AG10803 (cell line): ENCODE results near the gene SUB1.
"Not testable (repeated sequence)": the region's sequence is repeated elsewhere in the genome, so short reads cannot be mapped to it uniquely, and the experiment has no call there.

Experiments
- DNase-seq: peaks from one replicate; pipeline ENCODE4 v3.0.0; 2010; ENCODE audit warnings: low read depth
- H3K4me3 ChIP-seq: 2 replicates; pipeline ENCODE4 v1.5.1; 2011; ENCODE audit warnings: mild to moderate bottlenecking, low read length, control low read depth
- TF ChIP-seq, protein P1 (sequence below): conservative IDR thresholded peaks from 2 replicates; pipeline ENCODE4 v1.5.1; 2011; ENCODE audit warnings: mild to moderate bottlenecking, low read length, control low read depth, inconsistent platforms

The SUB1 gene

DNA sequence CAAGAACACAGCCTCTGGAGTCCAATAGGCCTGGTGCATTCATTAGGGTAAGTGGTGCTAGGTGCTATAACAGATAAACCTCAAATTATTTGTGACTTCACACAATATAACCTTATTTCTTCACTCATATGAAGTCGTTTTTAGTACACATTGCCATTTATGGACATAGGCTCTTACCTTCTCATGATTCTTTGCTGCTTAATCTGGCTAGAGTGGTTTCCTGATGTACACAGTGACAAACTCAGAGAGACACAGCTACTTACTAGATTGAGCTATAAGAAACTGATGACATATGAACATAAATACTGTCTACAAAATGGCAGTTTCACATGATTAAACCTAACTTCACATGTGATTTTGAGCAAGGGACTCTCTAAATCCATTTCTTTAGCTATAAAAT lies 14.2 kb upstream of the SUB1 start:
- no peak for DNase-seq
- TF ChIP-seq, protein P1, sequence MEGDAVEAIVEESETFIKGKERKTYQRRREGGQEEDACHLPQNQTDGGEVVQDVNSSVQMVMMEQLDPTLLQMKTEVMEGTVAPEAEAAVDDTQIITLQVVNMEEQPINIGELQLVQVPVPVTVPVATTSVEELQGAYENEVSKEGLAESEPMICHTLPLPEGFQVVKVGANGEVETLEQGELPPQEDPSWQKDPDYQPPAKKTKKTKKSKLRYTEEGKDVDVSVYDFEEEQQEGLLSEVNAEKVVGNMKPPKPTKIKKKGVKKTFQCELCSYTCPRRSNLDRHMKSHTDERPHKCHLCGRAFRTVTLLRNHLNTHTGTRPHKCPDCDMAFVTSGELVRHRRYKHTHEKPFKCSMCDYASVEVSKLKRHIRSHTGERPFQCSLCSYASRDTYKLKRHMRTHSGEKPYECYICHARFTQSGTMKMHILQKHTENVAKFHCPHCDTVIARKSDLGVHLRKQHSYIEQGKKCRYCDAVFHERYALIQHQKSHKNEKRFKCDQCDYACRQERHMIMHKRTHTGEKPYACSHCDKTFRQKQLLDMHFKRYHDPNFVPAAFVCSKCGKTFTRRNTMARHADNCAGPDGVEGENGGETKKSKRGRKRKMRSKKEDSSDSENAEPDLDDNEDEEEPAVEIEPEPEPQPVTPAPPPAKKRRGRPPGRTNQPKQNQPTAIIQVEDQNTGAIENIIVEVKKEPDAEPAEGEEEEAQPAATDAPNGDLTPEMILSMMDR: no peak

DNA sequence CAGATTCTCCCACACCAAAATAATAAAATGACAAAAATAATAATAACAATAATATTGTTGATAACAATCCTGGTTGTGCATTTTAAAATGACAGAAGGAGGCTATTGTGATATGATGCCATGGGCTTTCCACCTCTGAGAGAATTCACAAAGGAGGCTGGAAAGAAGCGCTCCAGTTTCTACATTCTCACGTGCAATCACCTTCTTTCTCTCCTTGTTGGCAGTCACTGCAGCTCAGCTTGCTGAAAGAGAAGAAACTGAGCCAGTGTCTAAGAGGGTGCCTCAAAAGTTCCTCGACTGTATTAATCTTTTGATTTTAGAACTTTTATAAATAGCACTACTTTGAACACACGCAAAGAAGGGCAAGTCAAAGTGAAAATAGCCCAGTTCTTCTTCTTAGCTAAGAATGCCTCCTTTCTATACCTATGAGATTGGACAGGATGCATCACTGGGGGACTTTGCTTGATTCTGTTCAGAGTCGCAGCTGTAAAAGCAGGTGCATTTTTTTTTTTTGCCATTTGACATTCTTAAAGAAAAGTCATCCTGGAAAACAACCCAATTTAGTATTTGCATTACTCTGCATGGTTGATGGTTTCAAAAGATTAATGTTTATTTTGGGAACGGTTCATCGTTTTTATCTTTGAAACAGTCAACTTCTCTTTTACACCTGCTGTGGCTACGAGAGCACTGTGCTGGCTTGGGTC lies 12.4 kb upstream of the SUB1 start:
- no peak for DNase-seq
- TF ChIP-seq, protein P1: no peak
- H3K4me3 ChIP-seq: no peak overlapping the region

More for the DNA sequence above, 14.2 kb upstream of the SUB1 start:
- H3K4me3 ChIP-seq: no peak overlapping the region

DNA sequence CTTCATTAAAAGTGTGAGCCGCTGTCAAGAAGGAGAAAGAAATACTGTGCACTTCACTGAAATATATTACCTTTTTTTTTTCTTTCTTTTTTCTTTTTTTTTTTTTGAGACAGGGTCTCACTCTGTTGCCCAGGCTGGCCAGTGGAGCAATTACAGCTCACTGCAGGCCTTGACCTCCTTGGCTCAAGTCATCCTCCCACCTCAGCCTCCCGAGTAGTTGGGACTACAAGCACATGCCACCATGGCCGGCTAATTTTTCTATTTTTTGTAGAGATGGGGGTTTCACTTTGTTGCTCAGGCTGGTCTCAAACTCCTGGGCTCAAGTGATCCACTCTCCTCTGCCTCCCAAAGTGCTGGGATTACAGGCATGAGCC lies 11.9 kb upstream of the SUB1 start:
- not testable (repeated sequence) for H3K4me3 ChIP-seq, DNase-seq

DNA sequence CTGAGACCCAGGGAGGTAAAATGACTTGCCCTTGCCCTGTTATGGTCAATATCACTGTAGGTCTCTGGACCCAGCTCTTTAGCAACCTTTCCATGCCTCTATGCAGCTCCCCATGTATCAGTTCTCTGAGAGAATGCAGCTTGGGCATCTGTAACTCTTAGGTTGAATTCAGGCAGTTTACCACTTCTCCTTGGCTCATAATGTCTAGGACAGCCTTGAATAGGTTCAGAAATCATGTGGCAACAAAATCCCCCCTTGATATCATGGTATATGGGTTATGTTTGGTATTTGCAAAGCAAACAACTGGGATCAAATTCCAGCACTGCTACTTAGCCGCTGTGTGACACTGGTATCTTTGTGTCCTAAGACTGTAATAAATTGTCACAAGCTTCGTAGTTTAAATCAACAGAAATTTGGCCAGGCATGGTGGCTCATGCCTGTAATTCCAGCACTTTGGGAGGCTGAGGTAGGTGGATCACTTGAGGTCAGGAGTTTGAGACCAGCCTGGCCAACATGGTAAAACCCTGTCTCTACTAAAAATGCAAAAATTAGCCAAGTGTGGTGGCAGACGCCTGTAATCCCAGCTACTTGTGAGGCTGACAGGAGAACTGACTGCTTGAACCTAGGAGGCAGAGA lies 10.7 kb upstream of the SUB1 start:
- no peak for DNase-seq
- H3K4me3 ChIP-seq: no peak overlapping the region
- TF ChIP-seq, protein P1: no peak

DNA sequence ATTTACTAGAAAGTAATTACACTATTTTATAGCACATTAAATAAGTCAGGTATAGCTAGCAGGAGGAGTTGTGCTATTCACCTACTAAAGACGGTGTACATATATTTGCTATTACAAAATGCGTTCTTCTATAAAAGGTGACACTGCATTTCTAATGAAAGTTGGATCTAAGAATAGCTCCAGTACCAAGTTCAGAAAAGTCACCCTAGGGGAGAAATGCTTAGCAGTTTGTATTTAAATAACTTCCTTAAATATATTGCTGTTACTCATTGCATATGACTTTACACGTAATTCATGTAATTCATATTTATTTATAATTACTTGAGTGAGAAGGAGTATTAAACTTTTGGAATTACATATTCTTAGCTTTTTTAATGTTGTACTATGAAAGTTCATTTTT lies 7.0 kb upstream of the SUB1 start:
- TF ChIP-seq, protein P1: no peak
- no peak overlapping the region for H3K4me3 ChIP-seq
- no peak for DNase-seq

DNA sequence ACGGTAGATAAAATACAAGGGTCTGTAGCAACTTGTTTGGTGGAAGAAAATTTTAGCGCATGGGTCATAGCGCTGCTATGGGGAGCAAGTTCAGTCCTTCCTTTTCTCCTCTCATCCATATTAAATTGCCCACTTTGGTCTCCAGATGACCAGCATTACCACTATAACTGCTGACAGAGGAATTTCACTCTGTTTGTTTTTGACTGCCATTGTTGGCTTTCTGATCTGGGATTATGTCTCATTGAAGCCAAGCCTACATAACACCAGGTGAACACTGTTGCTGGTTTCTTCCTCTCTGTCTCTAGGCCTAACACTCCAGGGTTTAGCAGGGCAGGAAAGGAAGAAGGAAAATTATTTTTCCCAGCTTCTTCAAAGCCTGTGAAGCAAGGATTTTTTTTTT lies 6.6 kb upstream of the SUB1 start:
- DNase-seq: no peak
- TF ChIP-seq, protein P1: no peak
- H3K4me3 ChIP-seq: no peak overlapping the region

DNA sequence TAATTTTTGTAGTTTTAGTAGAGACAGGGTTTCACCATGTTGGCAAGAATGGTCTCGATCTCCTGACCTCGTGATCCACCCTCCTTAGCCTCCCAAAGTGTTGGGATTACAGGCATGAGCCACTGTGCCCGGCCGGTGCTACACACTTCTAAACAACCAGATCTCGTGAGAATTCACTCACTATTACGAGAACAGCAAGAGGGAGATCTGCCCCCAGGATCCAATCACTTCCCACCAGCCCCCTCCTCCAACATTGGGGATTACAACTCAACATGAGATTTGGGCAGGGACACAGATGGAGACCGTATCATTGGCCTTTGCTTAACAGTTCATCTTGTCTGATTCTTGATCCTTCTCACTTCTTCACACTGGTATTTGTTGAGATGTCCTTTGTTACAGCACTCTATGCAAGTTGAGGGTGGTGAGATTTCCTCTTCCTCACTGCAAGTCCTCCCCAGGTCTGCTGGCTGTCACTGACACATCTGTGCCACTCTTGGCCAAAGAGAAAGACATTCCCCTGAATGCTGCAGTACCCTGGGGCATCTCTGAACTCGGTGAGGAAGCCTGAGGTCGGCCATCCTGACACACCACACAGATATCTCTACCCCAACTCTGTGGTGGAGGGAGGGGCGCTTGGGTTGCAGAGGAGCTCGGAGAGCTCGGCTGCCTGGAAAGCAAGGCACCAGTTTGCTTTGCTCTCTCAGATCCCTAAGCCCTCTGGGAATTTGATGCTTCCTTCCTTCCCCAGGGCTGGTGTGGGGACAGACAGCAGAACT lies 4.2 kb upstream of the SUB1 start:
- no peak for DNase-seq
- TF ChIP-seq, protein P1: no peak
- no peak overlapping the region for H3K4me3 ChIP-seq
